ENCODE data around the gene EFHC2.

EFHC2 gene

DNA sequence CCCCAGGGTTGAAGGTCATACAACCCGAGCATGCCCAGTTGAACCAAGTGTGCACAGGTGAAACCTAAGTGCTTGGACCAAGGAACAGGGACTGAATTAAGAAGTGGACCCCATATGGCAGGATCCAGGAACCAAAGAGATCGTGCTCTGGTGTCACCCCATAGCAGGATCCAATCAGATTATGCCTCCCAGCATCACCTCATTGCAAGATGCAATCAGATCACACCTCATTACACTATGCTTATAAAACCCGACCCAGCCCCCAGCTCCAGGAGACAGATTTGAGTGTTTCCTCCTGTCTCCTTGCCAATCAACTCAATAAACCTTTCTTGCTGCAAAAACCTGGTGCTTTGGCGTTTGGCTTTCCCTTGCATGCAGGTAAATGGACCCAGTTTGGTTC, 37.6 kb downstream of the EFHC2 start:
- no peak for DNase-seq (ENCODE audit: low spot score)
- in situ Hi-C loops (cut with MboI; ENCODE audit: low pct_unique_long_range_greater_than_20kb, low sequenced_read_pairs, unreplicated experiment): no loop called here
- TF ChIP-seq CTCF (IDR thresholded peaks at IDR 0.05; ENCODE audit: extremely low read depth, insufficient read depth, missing control alignments): no peak

DNA sequence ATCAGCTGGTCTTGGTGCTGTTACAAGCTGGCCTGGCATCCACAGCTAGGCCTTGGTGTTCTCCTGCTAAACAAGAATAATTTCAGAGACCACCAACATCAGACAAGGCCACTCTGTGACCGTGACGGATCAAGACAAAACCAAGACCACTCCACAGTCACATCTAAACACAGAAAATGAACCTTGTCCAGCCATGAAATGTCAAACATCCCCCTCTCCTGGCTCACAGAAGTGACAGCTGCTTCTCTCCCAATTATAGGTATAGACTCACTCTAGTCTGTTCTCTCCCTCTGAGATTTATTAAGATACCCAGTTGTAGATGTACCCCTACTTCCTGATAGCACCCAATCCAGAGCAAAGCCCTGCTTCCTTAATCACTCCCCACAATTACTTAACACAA, 40.4 kb downstream of the EFHC2 start:
- no peak for TF ChIP-seq CTCF (IDR thresholded peaks at IDR 0.05; ENCODE audit: extremely low read depth, insufficient read depth, missing control alignments)
- DNase-seq (ENCODE audit: low spot score): no peak
- in situ Hi-C loops (cut with MboI; ENCODE audit: low pct_unique_long_range_greater_than_20kb, low sequenced_read_pairs, unreplicated experiment): no loop called here

GRCh38 chrX:44299177-44299576, 44.3 kb downstream of the EFHC2 start:
- in situ Hi-C loops (cut with MboI; ENCODE audit: low pct_unique_long_range_greater_than_20kb, low sequenced_read_pairs, unreplicated experiment): no loop called here
- DNase-seq (ENCODE audit: low spot score): no peak
- no peak for TF ChIP-seq CTCF (IDR thresholded peaks at IDR 0.05; ENCODE audit: extremely low read depth, insufficient read depth, missing control alignments)

DNA sequence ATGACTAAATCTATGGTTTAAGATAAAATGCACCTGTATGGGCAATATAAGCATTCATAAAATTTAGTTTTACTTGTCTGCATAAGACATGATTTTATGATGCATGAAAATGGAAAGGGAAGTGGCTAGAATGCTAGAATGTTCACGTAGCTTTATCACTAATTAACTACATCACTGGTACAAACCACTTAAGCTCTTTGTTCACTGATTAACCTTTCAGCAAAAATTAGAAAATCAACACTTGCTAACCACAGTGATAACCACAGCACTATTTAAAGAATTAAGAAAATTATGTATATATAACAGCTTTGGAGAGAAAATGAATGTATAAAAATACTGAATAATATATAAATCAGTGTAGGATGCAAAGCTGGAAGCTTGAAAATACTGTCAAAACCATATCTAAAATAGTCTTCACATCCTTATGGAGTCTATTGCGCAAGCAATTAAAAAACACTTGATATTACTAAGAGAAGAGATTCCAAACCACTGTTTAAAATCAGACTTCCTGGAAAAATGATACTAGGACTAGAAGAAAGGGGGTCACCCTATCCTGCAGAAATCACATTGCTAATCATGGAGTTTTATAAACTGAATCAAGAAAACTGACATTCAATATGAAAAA, 51.9 kb downstream of the EFHC2 start:
- no peak for DNase-seq (ENCODE audit: low spot score)
- in situ Hi-C loops (cut with MboI; ENCODE audit: low pct_unique_long_range_greater_than_20kb, low sequenced_read_pairs, unreplicated experiment): no loop called here

GRCh38 chrX:44290718-44291117, 52.8 kb downstream of the EFHC2 start:
- in situ Hi-C loops (cut with MboI; ENCODE audit: low pct_unique_long_range_greater_than_20kb, low sequenced_read_pairs, unreplicated experiment): no loop called here
- DNase-seq (ENCODE audit: low spot score): no peak
- no peak for TF ChIP-seq CTCF (IDR thresholded peaks at IDR 0.05; ENCODE audit: extremely low read depth, insufficient read depth, missing control alignments)

More for the DNA sequence above, 51.9 kb downstream of the EFHC2 start:
- TF ChIP-seq CTCF (IDR thresholded peaks at IDR 0.05; ENCODE audit: extremely low read depth, insufficient read depth, missing control alignments): no peak

DNA sequence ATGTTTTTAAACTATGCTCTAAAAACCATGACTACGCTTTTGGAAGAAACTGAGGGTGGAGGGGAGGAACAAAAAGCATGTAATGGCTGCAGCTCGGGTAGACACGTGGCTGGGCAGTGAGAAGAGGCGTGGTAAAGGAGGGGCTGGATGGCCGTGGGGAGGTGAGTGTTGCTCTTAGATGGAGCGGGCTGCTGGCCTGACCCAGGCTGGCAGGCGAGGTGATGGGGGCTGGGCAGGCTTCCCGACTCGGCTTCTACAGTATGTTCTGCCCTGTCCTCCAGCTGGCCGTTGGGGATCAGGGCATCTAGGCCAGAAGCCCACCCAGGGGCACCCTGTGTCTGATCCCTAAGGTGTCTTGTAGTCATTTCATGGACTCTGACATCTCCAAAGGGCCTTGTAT, 60.7 kb downstream of the EFHC2 start:
- no peak for TF ChIP-seq CTCF (IDR thresholded peaks at IDR 0.05; ENCODE audit: extremely low read depth, insufficient read depth, missing control alignments)
- no peak for DNase-seq (ENCODE audit: low spot score)
- in situ Hi-C loops (cut with MboI; ENCODE audit: low pct_unique_long_range_greater_than_20kb, low sequenced_read_pairs, unreplicated experiment): no loop called here

GRCh38 chrX:44280116-44280515, 63.4 kb downstream of the EFHC2 start:
- in situ Hi-C loops (cut with MboI; ENCODE audit: low pct_unique_long_range_greater_than_20kb, low sequenced_read_pairs, unreplicated experiment): no loop called here
- TF ChIP-seq CTCF (IDR thresholded peaks at IDR 0.05; ENCODE audit: extremely low read depth, insufficient read depth, missing control alignments): no peak
- no peak for DNase-seq (ENCODE audit: low spot score)
